IMR-90 (cell line): Measurements from ENCODE around the gene RYR2. TPM values are rescaled to one million over a fixed set of nuclear protein-coding genes. Genes with fewer than 3 reads are reported as not detected.

Source experiments
- ATAC-seq: fragments of 200-7000 bp; cut with Tn5 transposase; 2 replicates; pipeline ENCODE4 v1.9.1; 2020; ENCODE audit warnings: low read depth, mild to moderate bottlenecking, moderate library complexity
- BruUV-seq: library from RNA; stranded (reverse); fragments of 400-500 nt; replicated peaks from 2 replicates; lab custom pipeline; 2021; lab: Mats Ljungman, UMichigan
- CTCF ChIA-PET: fragments of 300-600 bp; formaldehyde crosslinking; extraction: SDS; loops from one replicate; lab custom pipeline; 2021; ENCODE audit warnings: antibody characterized with exemption; lab: Yijun Ruan, JAX
- POLR2A ChIA-PET: fragments of 300-600 bp; sonication (Branson Sonifier 250); formaldehyde crosslinking; loops from one replicate; lab custom pipeline; 2022; ENCODE audit warnings: antibody characterized with exemption; ENCODE audit not compliant: unreplicated experiment; lab: Charles Lee
- DNase-seq: peaks from one replicate; pipeline ENCODE4 v3.0.0; 2013
- H2AFZ ChIP-seq: replicated peaks from 2 replicates; pipeline ENCODE3; 2013; ENCODE audit warnings: low read length, mild to moderate bottlenecking; ENCODE audit not compliant: poor library complexity
- H2AK5ac ChIP-seq: 2 replicates; pipeline ENCODE4 v1.6.1; 2013; ENCODE audit warnings: low read depth, low read length, inconsistent platforms
- H2AK9ac ChIP-seq: replicated peaks from 2 replicates; pipeline ENCODE3; 2013; ENCODE audit warnings: mild to moderate bottlenecking, low read depth, low read length, moderate library complexity; ENCODE audit not compliant: poor library complexity
- H2BK120ac ChIP-seq: 2 replicates; pipeline ENCODE4 v1.6.1; 2013; ENCODE audit warnings: low read depth, low read length, inconsistent platforms
- H2BK15ac ChIP-seq: 3 replicates; pipeline ENCODE4 v1.6.1; 2013; ENCODE audit warnings: low read depth, low read length, inconsistent platforms
- H2BK20ac ChIP-seq: 2 replicates; pipeline ENCODE4 v1.6.1; 2013; ENCODE audit warnings: low read depth, mild to moderate bottlenecking, inconsistent platforms, low read length, moderate library complexity
- H2BK5ac ChIP-seq: 2 replicates; pipeline ENCODE4 v1.6.1; 2013; ENCODE audit warnings: mild to moderate bottlenecking, low read depth, low read length, inconsistent platforms; ENCODE audit not compliant: poor library complexity, severe bottlenecking
- H3K14ac ChIP-seq: replicated peaks from 2 replicates; pipeline ENCODE4 v1.6.1; 2013; ENCODE audit warnings: low read depth, low read length, inconsistent platforms
- H3K18ac ChIP-seq: 2 replicates; pipeline ENCODE4 v1.6.1; 2013; ENCODE audit warnings: low read depth, low read length, control low read depth
- H3K23ac ChIP-seq: 2 replicates; pipeline ENCODE4 v1.6.1; 2013; ENCODE audit warnings: low read depth, low read length, inconsistent platforms
- H3K27ac ChIP-seq: 2 replicates; pipeline ENCODE4 v1.5.1; 2013; ENCODE audit warnings: mild to moderate bottlenecking, control low read depth, low read length; ENCODE audit not compliant: insufficient read depth
- H3K27me3 ChIP-seq: 2 replicates; pipeline ENCODE4 v1.6.1; 2013; ENCODE audit warnings: low read length; ENCODE audit not compliant: control insufficient read depth, insufficient read depth
- H3K36me3 ChIP-seq: 2 replicates; pipeline ENCODE4 v1.6.1; 2013; ENCODE audit warnings: low read length, mixed read lengths; ENCODE audit not compliant: control insufficient read depth, insufficient read depth
- H3K4ac ChIP-seq: 2 replicates; pipeline ENCODE4 v1.6.1; 2013; ENCODE audit warnings: low read depth, low read length, inconsistent platforms
- H3K4me1 ChIP-seq: 2 replicates; pipeline ENCODE4 v1.6.1; 2013; ENCODE audit warnings: low read length, mixed read lengths; ENCODE audit not compliant: control insufficient read depth, insufficient read depth
- H3K4me2 ChIP-seq: 2 replicates; pipeline ENCODE4 v1.6.1; 2013; ENCODE audit warnings: low read depth, mild to moderate bottlenecking, control low read depth, low read length, moderate library complexity
- H3K4me3 ChIP-seq: 2 replicates; pipeline ENCODE4 v1.5.1; 2013; ENCODE audit warnings: low read depth, mild to moderate bottlenecking, control low read depth, low read length, moderate library complexity; ENCODE audit not compliant: insufficient read depth
- H3K56ac ChIP-seq: 2 replicates; pipeline ENCODE4 v1.6.1; 2013; ENCODE audit warnings: low read length, inconsistent platforms; ENCODE audit not compliant: insufficient read depth; ENCODE audit errors: extremely low read depth
- H3K79me1 ChIP-seq, 2 experiments: 2 replicates each; pipeline ENCODE4 v1.6.1; 2013; ENCODE audit warnings: low read length in 2 of 2, inconsistent platforms in 1 of 2, low read depth in 1 of 2
- H3K9ac ChIP-seq: 2 replicates; pipeline ENCODE4 v1.6.1; 2013; ENCODE audit warnings: low read depth, low read length, control low read depth
- H3K9me1 ChIP-seq: 2 replicates; pipeline ENCODE4 v1.6.1; 2013; ENCODE audit warnings: low read length, inconsistent platforms; ENCODE audit not compliant: insufficient read depth
- H3K9me3 ChIP-seq: 2 replicates; pipeline ENCODE4 v1.6.1; 2013; ENCODE audit warnings: low read length; ENCODE audit not compliant: control insufficient read depth, insufficient read depth
- H4K20me1 ChIP-seq: 2 replicates; pipeline ENCODE4 v1.6.1; 2013; ENCODE audit warnings: low read length, inconsistent platforms; ENCODE audit not compliant: insufficient read depth
- H4K5ac ChIP-seq: 2 replicates; pipeline ENCODE4 v1.6.1; 2013; ENCODE audit warnings: mild to moderate bottlenecking, low read depth, low read length, control low read depth
- H4K8ac ChIP-seq, 2 experiments: 2 replicates each; pipeline ENCODE4 v1.6.1; 2013; ENCODE audit warnings: low read depth in 2 of 2, low read length in 2 of 2, control low read depth in 1 of 2, inconsistent platforms in 1 of 2
- H4K91ac ChIP-seq: 2 replicates; pipeline ENCODE4 v1.6.1; 2013; ENCODE audit warnings: low read depth, low read length, inconsistent platforms; ENCODE audit not compliant: insufficient read depth
- BHLHE40 ChIP-seq: fragments of 150-350 bp; IDR thresholded peaks from 2 replicates; pipeline ENCODE4 v1.6.1; 2016; ENCODE audit warnings: mild to moderate bottlenecking, low read depth, low read length
- CEBPB ChIP-seq: IDR thresholded peaks from 2 replicates; pipeline ENCODE4 v1.6.1; 2012; ENCODE audit warnings: low read depth, low read length, improper control_type of control experiment
- CHD1 ChIP-seq: IDR thresholded peaks from 2 replicates; pipeline ENCODE4 v1.6.1; 2012; ENCODE audit warnings: low read depth, low read length, improper control_type of control experiment
- FOS ChIP-seq: fragments of 150-350 bp; IDR thresholded peaks from 2 replicates; pipeline ENCODE4 v1.6.1; 2016; ENCODE audit warnings: low read depth, low read length
- MAFK ChIP-seq: IDR thresholded peaks from 2 replicates; pipeline ENCODE4 v1.6.1; 2012; ENCODE audit warnings: low read depth, low read length, improper control_type of control experiment
- MAZ ChIP-seq: IDR thresholded peaks from 2 replicates; pipeline ENCODE4 v1.6.1; 2012; ENCODE audit warnings: low read depth, mild to moderate bottlenecking, low read length, improper control_type of control experiment, moderate library complexity, borderline replicate concordance
- MXI1 ChIP-seq: IDR thresholded peaks from 2 replicates; pipeline ENCODE4 v1.6.1; 2012; ENCODE audit warnings: low read depth, mild to moderate bottlenecking, low read length, moderate library complexity, borderline replicate concordance
- NFE2L2 ChIP-seq: fragments of 150-350 bp; IDR thresholded peaks from 2 replicates; pipeline ENCODE4 v1.6.1; 2016; ENCODE audit warnings: low read depth, mild to moderate bottlenecking, low read length
- POLR2A ChIP-seq: IDR thresholded peaks from 2 replicates; pipeline ENCODE4 v1.6.1; 2012; ENCODE audit warnings: mild to moderate bottlenecking, low read depth, low read length
- RAD21 ChIP-seq: IDR thresholded peaks from 2 replicates; pipeline ENCODE4 v1.6.1; 2012; ENCODE audit warnings: low read length, improper control_type of control experiment
- RCOR1 ChIP-seq: IDR thresholded peaks from 2 replicates; pipeline ENCODE4 v1.6.1; 2012; ENCODE audit warnings: mild to moderate bottlenecking, low read length, improper control_type of control experiment; ENCODE audit not compliant: insufficient replicate concordance
- RFX5 ChIP-seq: IDR thresholded peaks from 2 replicates; pipeline ENCODE4 v1.8.0; 2012; ENCODE audit warnings: low read depth, mild to moderate bottlenecking, low read length, moderate library complexity
- SMC3 ChIP-seq: fragments of 150-350 bp; IDR thresholded peaks from 2 replicates; pipeline ENCODE4 v1.6.1; 2016; ENCODE audit warnings: low read depth, mild to moderate bottlenecking, antibody characterized with exemption, low read length, moderate library complexity
- WGBS, 2 experiments: methylation state at CpG; one replicate each; pipeline versions ENCODE4 v1.1.5 to v1.1.7; 2013; ENCODE audit warnings: missing lambda C conversion rate in 2 of 2; ENCODE audit not compliant: insufficient read length in 1 of 2; ENCODE audit errors: extremely low coverage in 2 of 2; 5-methylcytosine and 5-hydroxymethylcytosine counted together
- dilution Hi-C: fragments of 300-500 bp; cut with HindIII; formaldehyde crosslinking; loops from one replicate; pipeline ENCODE4 v1.14.3; 2018; ENCODE audit warnings: low sequenced_read_pairs; ENCODE audit not compliant: unreplicated experiment
- in situ Hi-C: fragments of 300-500 bp; cut with MboI; formaldehyde crosslinking; loops from 3 replicates; pipeline ENCODE4 v1.14.3; 2019; ENCODE audit warnings: low sequenced_read_pairs, inconsistent platforms, mixed read lengths
- intact Hi-C: fragments of 100-400 bp; cut with micrococcal nuclease; formaldehyde crosslinking; loops from 2 replicates; pipeline ENCODE4 v1.10.0; 2022
- polyA plus RNA-seq, 3 experiments: library from polyadenylated mRNA; depleted of rRNA; stranded (reverse); fragments of >200 nt; gene quantifications; 2 replicates each; pipeline ENCODE4 v1.2.3, GENCODE V29; 2012; ENCODE audit warnings: low replicate concordance in 1 of 3
- total RNA-seq: library from RNA; depleted of rRNA; stranded (reverse); fragments of >200 nt; gene quantifications from 2 replicates; pipeline ENCODE4 v1.2.3, GENCODE V29; 2012
- TF ChIP-seq, protein P1 (sequence below): conservative IDR thresholded peaks from 2 replicates; pipeline ENCODE4 v1.5.1; 2012; ENCODE audit warnings: mild to moderate bottlenecking, low read depth, low read length, improper control_type of control experiment
- TF ChIP-seq, protein P2 (sequence below): fragments of 150-350 bp; IDR thresholded peaks from 2 replicates; pipeline ENCODE4 v1.6.1; 2017; ENCODE audit warnings: mild to moderate bottlenecking, antibody characterized with exemption, low read length, low read depth
- TF ChIP-seq, protein P3 (sequence below): fragments of 150-350 bp; IDR thresholded peaks from 2 replicates; pipeline ENCODE4 v1.6.1; 2016; ENCODE audit warnings: low read depth, mild to moderate bottlenecking, low read length, moderate library complexity, borderline replicate concordance

Gene RYR2
- total and polyA plus RNA-seq, 2 of the 4 experiments (the other 2 are of a cell fraction): not detected

DNA sequence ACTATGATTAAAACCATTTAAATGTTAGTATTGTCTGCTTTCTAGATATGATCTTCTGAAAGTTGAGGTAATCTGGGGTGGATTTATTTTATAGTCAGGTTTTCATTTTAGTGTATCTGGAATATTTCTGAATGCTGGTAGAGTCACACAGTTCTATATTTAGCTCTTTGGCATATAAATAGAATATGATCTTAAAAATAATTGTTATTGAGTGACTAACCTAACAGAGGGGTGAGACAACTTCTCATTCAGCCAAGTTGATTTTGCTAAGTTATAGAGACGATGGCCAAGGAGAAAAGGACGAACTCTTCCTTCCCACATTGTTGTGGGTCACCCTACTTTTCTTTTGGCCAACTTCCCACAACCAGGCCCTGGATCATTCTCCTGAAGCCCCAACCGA lies 30.6 kb upstream of the RYR2 start:
- no CpG with 5 or more reads among the region's 3 CpGs for WGBS, 2 experiments
- Histone ChIP-seq H3K9me3 (peaks cover 13% of the 10 kb centered on the region), H2AFZ (no peak overlapping the region), H3K36me3 (no peaks in the 10 kb centered on the region), H3K4ac (no peak overlapping the region), H3K4me3 (no peak overlapping the region), H4K91ac (no peak overlapping the region), H3K79me1 (no peaks in the 10 kb centered on the region), H4K8ac (no peak overlapping the region), H3K9me1 (no peaks in the 10 kb centered on the region), H3K27me3 (no peaks in the 10 kb centered on the region), H3K27ac (no peak overlapping the region), H3K23ac (no peak overlapping the region), H2AK9ac (no peak overlapping the region), H3K56ac (no peak overlapping the region), H2BK15ac (no peak overlapping the region), H2AK5ac (no peak overlapping the region), H4K20me1 (no peaks in the 10 kb centered on the region), H4K5ac (no peak overlapping the region), H2BK20ac (no peak overlapping the region), H3K4me1 (no peaks in the 10 kb centered on the region), H3K4me2 (no peak overlapping the region), H3K18ac (no peak overlapping the region), H2BK120ac (no peak overlapping the region), H3K14ac (no peak overlapping the region), H2BK5ac (no peak overlapping the region), H3K9ac (no peak overlapping the region)
- POLR2A ChIA-PET: no interaction called here
- dilution Hi-C loops (no loop called here), intact Hi-C loops (no loop called here), in situ Hi-C loops (no loop called here)
- ATAC-seq: no peak
- CTCF ChIA-PET: interaction anchor here (0.6 kb wide), 1 partner anchor 28 kb away, joined by 3 read pairs; no protein-coding TSS in a partner anchor
- no TSS peak for BruUV-seq
- TF ChIP-seq RAD21 (no peak), CHD1 (no peak), MAFK (no peak), MXI1 (no peak), SMC3 (no peak), BHLHE40 (no peak), RFX5 (no peak), NFE2L2 (no peak), MAZ (no peak), FOS (no peak), POLR2A (no peak), CEBPB (no peak), RCOR1 (no peak)
- TF ChIP-seq, protein P1, sequence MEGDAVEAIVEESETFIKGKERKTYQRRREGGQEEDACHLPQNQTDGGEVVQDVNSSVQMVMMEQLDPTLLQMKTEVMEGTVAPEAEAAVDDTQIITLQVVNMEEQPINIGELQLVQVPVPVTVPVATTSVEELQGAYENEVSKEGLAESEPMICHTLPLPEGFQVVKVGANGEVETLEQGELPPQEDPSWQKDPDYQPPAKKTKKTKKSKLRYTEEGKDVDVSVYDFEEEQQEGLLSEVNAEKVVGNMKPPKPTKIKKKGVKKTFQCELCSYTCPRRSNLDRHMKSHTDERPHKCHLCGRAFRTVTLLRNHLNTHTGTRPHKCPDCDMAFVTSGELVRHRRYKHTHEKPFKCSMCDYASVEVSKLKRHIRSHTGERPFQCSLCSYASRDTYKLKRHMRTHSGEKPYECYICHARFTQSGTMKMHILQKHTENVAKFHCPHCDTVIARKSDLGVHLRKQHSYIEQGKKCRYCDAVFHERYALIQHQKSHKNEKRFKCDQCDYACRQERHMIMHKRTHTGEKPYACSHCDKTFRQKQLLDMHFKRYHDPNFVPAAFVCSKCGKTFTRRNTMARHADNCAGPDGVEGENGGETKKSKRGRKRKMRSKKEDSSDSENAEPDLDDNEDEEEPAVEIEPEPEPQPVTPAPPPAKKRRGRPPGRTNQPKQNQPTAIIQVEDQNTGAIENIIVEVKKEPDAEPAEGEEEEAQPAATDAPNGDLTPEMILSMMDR: no peak
- TF ChIP-seq, protein P2, sequence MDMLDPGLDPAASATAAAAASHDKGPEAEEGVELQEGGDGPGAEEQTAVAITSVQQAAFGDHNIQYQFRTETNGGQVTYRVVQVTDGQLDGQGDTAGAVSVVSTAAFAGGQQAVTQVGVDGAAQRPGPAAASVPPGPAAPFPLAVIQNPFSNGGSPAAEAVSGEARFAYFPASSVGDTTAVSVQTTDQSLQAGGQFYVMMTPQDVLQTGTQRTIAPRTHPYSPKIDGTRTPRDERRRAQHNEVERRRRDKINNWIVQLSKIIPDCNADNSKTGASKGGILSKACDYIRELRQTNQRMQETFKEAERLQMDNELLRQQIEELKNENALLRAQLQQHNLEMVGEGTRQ: no peak
- TF ChIP-seq, protein P3, sequence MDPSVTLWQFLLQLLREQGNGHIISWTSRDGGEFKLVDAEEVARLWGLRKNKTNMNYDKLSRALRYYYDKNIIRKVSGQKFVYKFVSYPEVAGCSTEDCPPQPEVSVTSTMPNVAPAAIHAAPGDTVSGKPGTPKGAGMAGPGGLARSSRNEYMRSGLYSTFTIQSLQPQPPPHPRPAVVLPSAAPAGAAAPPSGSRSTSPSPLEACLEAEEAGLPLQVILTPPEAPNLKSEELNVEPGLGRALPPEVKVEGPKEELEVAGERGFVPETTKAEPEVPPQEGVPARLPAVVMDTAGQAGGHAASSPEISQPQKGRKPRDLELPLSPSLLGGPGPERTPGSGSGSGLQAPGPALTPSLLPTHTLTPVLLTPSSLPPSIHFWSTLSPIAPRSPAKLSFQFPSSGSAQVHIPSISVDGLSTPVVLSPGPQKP: no peak
- DNase-seq: no peak
